Lower leg skin (tissue), 3 donors: ENCODE results near the gene CACNA1D.

Source experiments
- POLR2A ChIP-seq, 2 donors: fragments of 450-650 bp; IDR thresholded peaks; one replicate each; pipeline ENCODE4 v1.6.1; 2016 to 2017; ENCODE audit warnings: antibody characterized with exemption in 2 of 2, mild to moderate bottlenecking in 1 of 2, moderate library complexity in 1 of 2
- TF ChIP-seq, protein P1 (sequence below), 3 donors: fragments of 450-650 bp; IDR thresholded peaks; one replicate each; pipeline ENCODE4 v1.5.1; 2016; ENCODE audit warnings: antibody characterized with exemption in 3 of 3, mild to moderate bottlenecking in 3 of 3, moderate library complexity in 2 of 3

DNA sequence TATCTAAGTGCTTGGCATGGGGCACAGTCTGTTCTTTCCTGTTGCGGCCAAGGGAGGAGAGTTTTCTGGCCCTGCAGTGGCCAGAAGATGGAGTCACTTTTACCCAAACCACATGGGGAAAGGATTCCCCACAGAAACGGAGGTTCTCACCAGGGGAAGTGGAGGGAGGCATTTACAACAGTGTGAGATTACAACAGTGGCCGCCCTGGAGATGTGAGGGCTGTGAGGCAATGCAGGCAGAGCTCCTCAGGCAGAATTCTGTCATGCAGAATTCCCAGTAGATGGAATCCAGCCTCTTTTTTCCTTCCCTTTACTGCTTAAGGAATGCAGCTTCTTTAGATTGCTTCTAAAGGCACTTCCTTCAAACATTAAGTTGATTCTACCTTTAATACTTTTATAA, 83.1 kb downstream of the CACNA1D start:
- TF ChIP-seq POLR2A (IDR thresholded peaks at IDR 0.05) = no peak
- TF ChIP-seq, protein P1, sequence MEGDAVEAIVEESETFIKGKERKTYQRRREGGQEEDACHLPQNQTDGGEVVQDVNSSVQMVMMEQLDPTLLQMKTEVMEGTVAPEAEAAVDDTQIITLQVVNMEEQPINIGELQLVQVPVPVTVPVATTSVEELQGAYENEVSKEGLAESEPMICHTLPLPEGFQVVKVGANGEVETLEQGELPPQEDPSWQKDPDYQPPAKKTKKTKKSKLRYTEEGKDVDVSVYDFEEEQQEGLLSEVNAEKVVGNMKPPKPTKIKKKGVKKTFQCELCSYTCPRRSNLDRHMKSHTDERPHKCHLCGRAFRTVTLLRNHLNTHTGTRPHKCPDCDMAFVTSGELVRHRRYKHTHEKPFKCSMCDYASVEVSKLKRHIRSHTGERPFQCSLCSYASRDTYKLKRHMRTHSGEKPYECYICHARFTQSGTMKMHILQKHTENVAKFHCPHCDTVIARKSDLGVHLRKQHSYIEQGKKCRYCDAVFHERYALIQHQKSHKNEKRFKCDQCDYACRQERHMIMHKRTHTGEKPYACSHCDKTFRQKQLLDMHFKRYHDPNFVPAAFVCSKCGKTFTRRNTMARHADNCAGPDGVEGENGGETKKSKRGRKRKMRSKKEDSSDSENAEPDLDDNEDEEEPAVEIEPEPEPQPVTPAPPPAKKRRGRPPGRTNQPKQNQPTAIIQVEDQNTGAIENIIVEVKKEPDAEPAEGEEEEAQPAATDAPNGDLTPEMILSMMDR (IDR thresholded peaks at IDR 0.05) = no peak
